Measurements from ENCODE around the gene ADARB2.

DNA sequence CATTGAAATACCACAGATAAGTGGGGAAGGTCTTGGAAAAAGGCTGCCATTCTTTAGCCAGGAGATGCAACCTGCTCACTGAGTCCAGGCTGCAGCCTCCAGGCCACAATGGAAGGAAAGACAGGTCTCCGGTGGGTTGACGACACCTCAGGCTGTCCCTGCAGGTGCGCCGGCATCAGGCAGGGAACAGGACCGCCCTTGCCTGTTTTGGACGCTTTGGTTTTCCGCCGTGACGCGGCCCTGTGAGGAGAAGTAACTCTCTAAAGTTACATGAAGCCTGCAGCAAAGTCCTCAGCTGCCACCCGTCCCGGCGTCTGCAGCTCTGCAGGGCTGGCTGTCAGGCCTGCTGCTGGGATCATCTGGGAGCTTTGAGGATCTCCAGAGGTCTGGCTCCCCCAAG is 534.1 kb downstream of the ADARB2 start:
- no peak for TF ChIP-seq POLR2AphosphoS5 (IDR thresholded peaks at IDR 0.05; ENCODE audit: low read depth)
- TF ChIP-seq, protein P1, sequence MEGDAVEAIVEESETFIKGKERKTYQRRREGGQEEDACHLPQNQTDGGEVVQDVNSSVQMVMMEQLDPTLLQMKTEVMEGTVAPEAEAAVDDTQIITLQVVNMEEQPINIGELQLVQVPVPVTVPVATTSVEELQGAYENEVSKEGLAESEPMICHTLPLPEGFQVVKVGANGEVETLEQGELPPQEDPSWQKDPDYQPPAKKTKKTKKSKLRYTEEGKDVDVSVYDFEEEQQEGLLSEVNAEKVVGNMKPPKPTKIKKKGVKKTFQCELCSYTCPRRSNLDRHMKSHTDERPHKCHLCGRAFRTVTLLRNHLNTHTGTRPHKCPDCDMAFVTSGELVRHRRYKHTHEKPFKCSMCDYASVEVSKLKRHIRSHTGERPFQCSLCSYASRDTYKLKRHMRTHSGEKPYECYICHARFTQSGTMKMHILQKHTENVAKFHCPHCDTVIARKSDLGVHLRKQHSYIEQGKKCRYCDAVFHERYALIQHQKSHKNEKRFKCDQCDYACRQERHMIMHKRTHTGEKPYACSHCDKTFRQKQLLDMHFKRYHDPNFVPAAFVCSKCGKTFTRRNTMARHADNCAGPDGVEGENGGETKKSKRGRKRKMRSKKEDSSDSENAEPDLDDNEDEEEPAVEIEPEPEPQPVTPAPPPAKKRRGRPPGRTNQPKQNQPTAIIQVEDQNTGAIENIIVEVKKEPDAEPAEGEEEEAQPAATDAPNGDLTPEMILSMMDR (IDR thresholded peaks at IDR 0.05; ENCODE audit: insufficient read depth, low read length): no peak
- TF ChIP-seq, protein P2, sequence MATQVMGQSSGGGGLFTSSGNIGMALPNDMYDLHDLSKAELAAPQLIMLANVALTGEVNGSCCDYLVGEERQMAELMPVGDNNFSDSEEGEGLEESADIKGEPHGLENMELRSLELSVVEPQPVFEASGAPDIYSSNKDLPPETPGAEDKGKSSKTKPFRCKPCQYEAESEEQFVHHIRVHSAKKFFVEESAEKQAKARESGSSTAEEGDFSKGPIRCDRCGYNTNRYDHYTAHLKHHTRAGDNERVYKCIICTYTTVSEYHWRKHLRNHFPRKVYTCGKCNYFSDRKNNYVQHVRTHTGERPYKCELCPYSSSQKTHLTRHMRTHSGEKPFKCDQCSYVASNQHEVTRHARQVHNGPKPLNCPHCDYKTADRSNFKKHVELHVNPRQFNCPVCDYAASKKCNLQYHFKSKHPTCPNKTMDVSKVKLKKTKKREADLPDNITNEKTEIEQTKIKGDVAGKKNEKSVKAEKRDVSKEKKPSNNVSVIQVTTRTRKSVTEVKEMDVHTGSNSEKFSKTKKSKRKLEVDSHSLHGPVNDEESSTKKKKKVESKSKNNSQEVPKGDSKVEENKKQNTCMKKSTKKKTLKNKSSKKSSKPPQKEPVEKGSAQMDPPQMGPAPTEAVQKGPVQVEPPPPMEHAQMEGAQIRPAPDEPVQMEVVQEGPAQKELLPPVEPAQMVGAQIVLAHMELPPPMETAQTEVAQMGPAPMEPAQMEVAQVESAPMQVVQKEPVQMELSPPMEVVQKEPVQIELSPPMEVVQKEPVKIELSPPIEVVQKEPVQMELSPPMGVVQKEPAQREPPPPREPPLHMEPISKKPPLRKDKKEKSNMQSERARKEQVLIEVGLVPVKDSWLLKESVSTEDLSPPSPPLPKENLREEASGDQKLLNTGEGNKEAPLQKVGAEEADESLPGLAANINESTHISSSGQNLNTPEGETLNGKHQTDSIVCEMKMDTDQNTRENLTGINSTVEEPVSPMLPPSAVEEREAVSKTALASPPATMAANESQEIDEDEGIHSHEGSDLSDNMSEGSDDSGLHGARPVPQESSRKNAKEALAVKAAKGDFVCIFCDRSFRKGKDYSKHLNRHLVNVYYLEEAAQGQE (IDR thresholded peaks at IDR 0.05; ENCODE audit: insufficient replicate concordance, low read depth): no peak

Measured in HL-60 (cell line).